HG02938 (cell line): ENCODE results near the gene CPSF4.

ENCODE experiments used
- ATAC-seq: cut with Tn5 transposase; IDR thresholded peaks from one replicate; pipeline ENCODE4 v1.9.1; 2021; ENCODE audit warnings: mild to moderate bottlenecking, moderate library complexity; ENCODE audit not compliant: unreplicated experiment

Gene CPSF4

GRCh38 chr7:99446096-99446495 lies 7.4 kb downstream of the CPSF4 start:
- no peak for ATAC-seq

GRCh38 chr7:99447943-99448342 lies 9.2 kb downstream of the CPSF4 start:
- no peak for ATAC-seq

- ATAC-seq: no peak
These were observed 10.1 kb downstream of the CPSF4 start for GRCh38 chr7:99448855-99449254.

GRCh38 chr7:99449326-99449725 lies 10.6 kb downstream of the CPSF4 start:
- ATAC-seq: no peak

- ATAC-seq: no peak
These were observed 13.2 kb downstream of the CPSF4 start for GRCh38 chr7:99451936-99452335.

GRCh38 chr7:99452541-99452940 lies 13.8 kb downstream of the CPSF4 start:
- ATAC-seq: no peak

- ATAC-seq: no peak
These were observed 14.4 kb downstream of the CPSF4 start for GRCh38 chr7:99453105-99453504.

GRCh38 chr7:99455874-99456273 lies 17.1 kb downstream of the CPSF4 start:
- ATAC-seq: no peak

GRCh38 chr7:99456288-99456687 lies 17.5 kb downstream of the CPSF4 start:
- ATAC-seq: no peak

GRCh38 chr7:99457050-99457649 lies 18.4 kb downstream of the CPSF4 start:
- no peak for ATAC-seq

GRCh38 chr7:99457650-99458493 lies 19.1 kb downstream of the CPSF4 start:
- ATAC-seq: no peak

- no peak for ATAC-seq
These were observed 20.3 kb downstream of the CPSF4 start for GRCh38 chr7:99459087-99459486.

GRCh38 chr7:99460651-99461050 lies 21.9 kb downstream of the CPSF4 start:
- no peak for ATAC-seq

GRCh38 chr7:99461221-99461620 lies 22.5 kb downstream of the CPSF4 start:
- no peak for ATAC-seq

GRCh38 chr7:99465421-99465768 lies 26.7 kb downstream of the CPSF4 start:
- no peak for ATAC-seq

GRCh38 chr7:99468336-99468918 lies 29.7 kb downstream of the CPSF4 start:
- ATAC-seq: no peak

- ATAC-seq: no peak
These were observed 30.8 kb downstream of the CPSF4 start for GRCh38 chr7:99469381-99470065.

GRCh38 chr7:99472561-99473314 lies 34.0 kb downstream of the CPSF4 start, which contains the start of gene ZNF789:
Gene ZNF789 (plus strand): TSS chr7:99472890. CDS start chr7:99476457, 3,567 bp downstream.
- ATAC-seq: peak; percentile 89

GRCh38 chr7:99473315-99473596 lies 34.5 kb downstream of the CPSF4 start:
- ATAC-seq: no peak

GRCh38 chr7:99476107-99476506 lies 37.4 kb downstream of the CPSF4 start:
- no peak for ATAC-seq
